GM12872 (cell line): ENCODE measurements around the gene KRTAP4-16.

Experiments used
- CTCF ChIP-seq: IDR thresholded peaks from 3 replicates; pipeline ENCODE4 v1.5.1; 2011; ENCODE audit warnings: low read depth, mild to moderate bottlenecking, low read length, moderate library complexity; ENCODE audit not compliant: insufficient read depth

The KRTAP4-16 gene

DNA sequence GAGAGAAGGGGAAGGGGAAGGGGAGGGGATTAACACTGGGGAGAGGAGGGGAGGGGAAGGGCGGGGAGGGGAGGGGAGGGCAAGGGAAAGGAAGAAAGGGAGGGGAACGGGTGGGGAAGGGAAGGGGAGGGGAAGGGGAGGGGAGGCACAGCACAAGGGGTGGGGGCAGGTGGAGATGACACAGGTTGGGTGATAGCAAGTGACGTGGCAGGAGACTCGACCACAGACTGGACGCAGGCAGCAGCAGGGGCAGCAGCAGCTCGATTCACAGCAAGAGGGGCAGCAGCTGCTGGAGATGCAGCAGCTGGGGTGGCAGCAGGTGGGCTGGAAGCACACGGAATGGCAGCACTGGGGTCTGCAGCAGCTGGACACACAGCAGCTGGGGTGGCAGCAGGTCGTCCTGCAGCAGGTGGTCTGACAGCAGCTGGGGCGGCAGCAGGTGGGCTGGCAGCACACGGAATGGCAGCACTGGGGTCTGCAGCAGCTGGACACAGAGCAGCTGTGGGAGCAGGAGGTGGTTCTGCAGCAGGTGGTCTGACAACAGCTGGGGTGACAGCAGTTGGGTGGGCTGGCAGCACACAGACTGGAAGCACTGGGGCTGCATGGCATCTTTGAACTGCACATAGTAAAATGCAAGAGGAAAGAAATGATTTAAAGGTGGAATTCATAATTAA, at the start of gene KRTAP4-16:
Gene KRTAP4-16, minus strand, starts transcription at position 624 of the 674 bp plus-strand sequence. Its CDS starts 0 bp downstream, at position 624.
- TF ChIP-seq CTCF = no peak

- no peak for TF ChIP-seq CTCF
These were observed 49.5 kb upstream of the KRTAP4-16 start for GRCh38 chr17:41151525-41151924.

DNA sequence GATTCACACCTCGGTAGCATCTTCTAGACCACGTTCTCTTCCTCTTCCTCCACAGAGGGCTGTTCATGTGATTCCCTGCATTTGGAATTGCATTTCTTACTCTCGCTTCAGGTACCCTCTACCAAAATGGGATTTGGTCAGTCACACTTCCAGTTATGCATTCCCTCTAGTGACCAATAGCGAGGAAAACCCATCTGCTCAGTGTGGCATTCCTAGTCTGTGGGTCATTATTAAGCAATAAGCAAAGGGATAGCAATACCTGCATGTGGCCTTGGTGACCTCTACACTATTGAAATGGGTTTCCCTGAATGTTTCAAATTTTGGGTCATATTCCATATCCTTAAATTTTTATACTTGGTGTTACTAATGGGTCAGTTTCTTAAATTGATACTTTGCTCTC, 48.0 kb upstream of the KRTAP4-16 start:
- no peak for TF ChIP-seq CTCF

- no peak for TF ChIP-seq CTCF
These were observed 47.6 kb upstream of the KRTAP4-16 start, which contains the start of gene KRTAP4-5 for GRCh38 chr17:41149652-41149985. TSS of gene KRTAP4-5 (minus strand) at chr17:41149825. CDS start at chr17:41149767, 58 bp downstream.

DNA sequence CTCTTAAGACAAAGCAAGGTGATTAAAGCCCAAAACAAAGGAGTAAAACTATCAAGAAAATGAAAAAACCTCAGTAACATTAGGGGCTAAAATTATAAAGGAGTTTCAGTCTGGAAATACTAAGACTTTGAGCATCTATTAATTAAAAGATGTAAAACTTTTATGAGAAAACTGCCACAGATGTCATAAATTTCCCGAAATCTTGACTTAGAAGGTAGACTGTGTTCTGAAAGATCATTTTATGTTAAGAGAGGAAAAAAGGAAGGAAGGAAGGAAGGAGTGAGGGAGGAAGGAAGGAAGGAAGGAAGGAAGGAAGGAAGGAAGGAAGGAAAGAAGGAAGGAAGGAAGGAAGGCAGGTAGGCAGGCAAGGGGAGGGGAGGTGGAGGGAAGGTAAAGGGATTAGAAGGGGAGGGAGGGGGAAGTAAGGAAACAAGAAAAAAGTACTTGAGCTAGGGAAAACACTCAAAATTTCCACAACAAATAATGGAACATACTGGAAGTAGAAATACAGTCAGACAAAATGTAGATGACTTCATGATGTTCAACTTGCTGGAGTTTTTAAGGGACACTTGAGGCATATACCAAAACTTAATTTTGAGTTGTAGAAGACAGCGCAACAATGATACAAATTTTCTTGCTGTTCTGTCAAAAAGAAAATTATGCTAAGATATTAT, 45.7 kb upstream of the KRTAP4-16 start:
- TF ChIP-seq CTCF = no peak

GRCh38 chr17:41145261-41145660, 43.3 kb upstream of the KRTAP4-16 start:
- no peak for TF ChIP-seq CTCF

- TF ChIP-seq CTCF = no peak
These were observed 42.8 kb upstream of the KRTAP4-16 start for GRCh38 chr17:41144846-41145245.
